Keratinocyte (primary cell): ENCODE results near the gene TAS2R40. TPM values are rescaled to one million over a fixed set of nuclear protein-coding genes. Genes with fewer than 3 reads are reported as not detected.

Source experiments
- DNase-seq: peaks from one replicate; pipeline ENCODE4 v3.0.0-alpha.2; 2011; ENCODE audit warnings: low read depth, missing footprints, low spot score
- FAIRE-seq: peaks from 2 replicates; lab custom pipeline; 2011; peaks lifted over from hg19 to GRCh38; lab: Jason Lieb, UNC
- H2AFZ ChIP-seq: 2 replicates; pipeline ENCODE4 v1.6.0; 2012; ENCODE audit warnings: low read length, control low read depth, inconsistent platforms; ENCODE audit not compliant: control insufficient read depth
- H3K27ac ChIP-seq: 2 replicates; pipeline ENCODE4 v1.5.1; 2011; ENCODE audit warnings: low read length; ENCODE audit not compliant: control insufficient read depth, insufficient read depth
- H3K27me3 ChIP-seq: 3 replicates; pipeline ENCODE4 v1.6.0; 2011; ENCODE audit warnings: low read length; ENCODE audit not compliant: control insufficient read depth, insufficient read depth; ENCODE audit errors: extremely low read depth
- H3K36me3 ChIP-seq, 2 experiments: 2 replicates in 1 of 2; 3 replicates in 1 of 2; pipeline ENCODE4 v1.5.1; 2011; ENCODE audit warnings: low read length in 2 of 2, mild to moderate bottlenecking in 1 of 2; ENCODE audit not compliant: control insufficient read depth in 2 of 2, insufficient read depth in 2 of 2; ENCODE audit errors: extremely low read depth in 1 of 2
- H3K4me1 ChIP-seq: 3 replicates; pipeline ENCODE4 v1.5.1; 2011; ENCODE audit warnings: low read length; ENCODE audit not compliant: control insufficient read depth, insufficient read depth; ENCODE audit errors: extremely low read depth
- H3K4me2 ChIP-seq: 3 replicates; pipeline ENCODE4 v1.6.0; 2011; ENCODE audit warnings: low read depth, low read length; ENCODE audit not compliant: control insufficient read depth, insufficient read depth; ENCODE audit errors: extremely low read depth
- H3K4me3 ChIP-seq, 3 experiments: fragments of 200-600 bp in 1 of 3; sonication (generic) in 1 of 3; 2 replicates in 2 of 3; 3 replicates in 1 of 3; pipeline ENCODE4 v1.5.1; 2011 to 2016; ENCODE audit warnings: low read length in 3 of 3, mild to moderate bottlenecking in 3 of 3, control low read depth in 2 of 3, inconsistent platforms in 1 of 3, low read depth in 1 of 3, mixed read lengths in 1 of 3, mixed run types in 1 of 3, moderate library complexity in 1 of 3; ENCODE audit not compliant: control insufficient read depth in 2 of 3, insufficient read depth in 2 of 3; ENCODE audit errors: extremely low read depth in 1 of 3
- H3K79me2 ChIP-seq: 2 replicates; pipeline ENCODE4 v1.6.0; 2012; ENCODE audit warnings: low read length; ENCODE audit not compliant: control insufficient read depth, insufficient read depth
- H3K9ac ChIP-seq: 3 replicates; pipeline ENCODE4 v1.6.0; 2011; ENCODE audit warnings: low read length; ENCODE audit not compliant: control insufficient read depth, insufficient read depth; ENCODE audit errors: extremely low read depth
- H3K9me1 ChIP-seq: 3 replicates; pipeline ENCODE4 v1.6.0; 2011; ENCODE audit warnings: low read length; ENCODE audit not compliant: control insufficient read depth, insufficient read depth; ENCODE audit errors: extremely low read depth
- H3K9me3 ChIP-seq: 2 replicates; pipeline ENCODE4 v1.5.1; 2012; ENCODE audit warnings: low read depth, low read length; ENCODE audit not compliant: control insufficient read depth
- H4K20me1 ChIP-seq: 3 replicates; pipeline ENCODE4 v1.6.0; 2011; ENCODE audit warnings: low read length; ENCODE audit not compliant: control insufficient read depth, insufficient read depth; ENCODE audit errors: extremely low read depth
- EZH2 ChIP-seq: IDR thresholded peaks from one replicate; pipeline ENCODE4 v1.6.1; 2012; ENCODE audit warnings: inconsistent platforms, mild to moderate bottlenecking, low read length, moderate library complexity
- dilution Hi-C: fragments of 300-500 bp; cut with MboI; formaldehyde crosslinking; loops from one replicate; pipeline ENCODE4 v1.7.0; 2020; ENCODE audit warnings: low sequenced_read_pairs; ENCODE audit not compliant: extremely low pct_ligation_motif_present
- polyA plus RNA-seq, 5 experiments: library from polyadenylated mRNA; depleted of rRNA in 3 of 5; stranded (reverse) in 3 of 5; stranded (forward) in 1 of 5; unstranded in 1 of 5; fragments of >200 nt; gene quantifications; 1 replicate in 1 of 5; 2 replicates in 3 of 5; 3 replicates in 1 of 5; pipeline versions ENCODE4 v1.2.1 to v1.2.3, GENCODE V29; 2011 to 2012; ENCODE audit warnings: missing spikeins in 2 of 5, low read depth in 1 of 5, low replicate concordance in 1 of 5
- TF ChIP-seq, protein P1 (sequence below), 3 experiments: IDR thresholded peaks in 1 of 3; conservative IDR thresholded peaks in 1 of 3; optimal IDR thresholded peaks in 1 of 3; 2 replicates in 2 of 3; 3 replicates in 1 of 3; pipeline versions ENCODE3 to v1.5.1; 2011; ENCODE audit warnings: low read length in 3 of 3, mild to moderate bottlenecking in 3 of 3, moderate library complexity in 2 of 3, control low read depth in 1 of 3, inconsistent platforms in 1 of 3; ENCODE audit not compliant: insufficient read depth in 2 of 3; ENCODE audit errors: extremely low read depth in 1 of 3

Gene TAS2R40
- polyA plus RNA-seq, 1 donor (not counting 4 experiments of a cell fraction or from before 2014, with no cell fraction given), result not detected

DNA sequence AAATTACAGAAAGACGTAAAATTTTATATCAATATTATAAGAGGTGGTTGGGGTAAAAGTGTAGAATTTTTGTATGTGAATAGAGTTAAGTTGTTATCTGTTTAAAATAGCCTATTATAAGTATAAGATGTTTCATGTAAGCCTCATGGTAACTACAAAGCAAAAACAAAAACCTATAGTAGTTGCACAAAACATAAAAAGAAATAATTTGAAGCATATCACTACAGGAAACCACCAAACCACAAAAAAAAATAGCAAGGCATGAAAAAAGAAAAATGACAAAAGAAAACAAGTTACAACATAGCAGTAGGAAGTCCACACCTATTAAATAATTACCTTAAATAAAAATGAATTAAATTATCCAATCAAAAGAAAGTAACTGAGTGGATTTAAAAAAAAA is 29.0 kb downstream of the TAS2R40 start:
- peaks cover 11% of the 10 kb centered on the region for H3K4me1 ChIP-seq
- no peaks in the 10 kb centered on the region for H3K9me1 ChIP-seq
- H3K36me3 ChIP-seq, result no peaks in the 10 kb centered on the region
- no peak for TF ChIP-seq EZH2
- TF ChIP-seq, protein P1, sequence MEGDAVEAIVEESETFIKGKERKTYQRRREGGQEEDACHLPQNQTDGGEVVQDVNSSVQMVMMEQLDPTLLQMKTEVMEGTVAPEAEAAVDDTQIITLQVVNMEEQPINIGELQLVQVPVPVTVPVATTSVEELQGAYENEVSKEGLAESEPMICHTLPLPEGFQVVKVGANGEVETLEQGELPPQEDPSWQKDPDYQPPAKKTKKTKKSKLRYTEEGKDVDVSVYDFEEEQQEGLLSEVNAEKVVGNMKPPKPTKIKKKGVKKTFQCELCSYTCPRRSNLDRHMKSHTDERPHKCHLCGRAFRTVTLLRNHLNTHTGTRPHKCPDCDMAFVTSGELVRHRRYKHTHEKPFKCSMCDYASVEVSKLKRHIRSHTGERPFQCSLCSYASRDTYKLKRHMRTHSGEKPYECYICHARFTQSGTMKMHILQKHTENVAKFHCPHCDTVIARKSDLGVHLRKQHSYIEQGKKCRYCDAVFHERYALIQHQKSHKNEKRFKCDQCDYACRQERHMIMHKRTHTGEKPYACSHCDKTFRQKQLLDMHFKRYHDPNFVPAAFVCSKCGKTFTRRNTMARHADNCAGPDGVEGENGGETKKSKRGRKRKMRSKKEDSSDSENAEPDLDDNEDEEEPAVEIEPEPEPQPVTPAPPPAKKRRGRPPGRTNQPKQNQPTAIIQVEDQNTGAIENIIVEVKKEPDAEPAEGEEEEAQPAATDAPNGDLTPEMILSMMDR (optimal IDR thresholded peaks at IDR 0.05 in 1 of 3, IDR thresholded peaks at IDR 0.05 in 1 of 3, conservative IDR thresholded peaks at IDR 0.05 in 1 of 3; ENCODE audit: extremely low read depth in 1 of 3, insufficient read depth in 2 of 3, low read length in 3 of 3), result no peak
- no peak for FAIRE-seq
- no peak overlapping the region for H3K4me3 ChIP-seq
- H3K9me3 ChIP-seq, result no peaks in the 10 kb centered on the region
- dilution Hi-C loops, result no loop called here
- H4K20me1 ChIP-seq, result no peaks in the 10 kb centered on the region
- no peak overlapping the region for H3K27ac ChIP-seq
- H3K4me2 ChIP-seq, result peak overlapping the region; percentile 41
- H3K9ac ChIP-seq, result no peak overlapping the region
- H3K79me2 ChIP-seq, result no peaks in the 10 kb centered on the region
- no peak for DNase-seq
- H3K27me3 ChIP-seq, result no peaks in the 10 kb centered on the region
- no peak overlapping the region for H2AFZ ChIP-seq

DNA sequence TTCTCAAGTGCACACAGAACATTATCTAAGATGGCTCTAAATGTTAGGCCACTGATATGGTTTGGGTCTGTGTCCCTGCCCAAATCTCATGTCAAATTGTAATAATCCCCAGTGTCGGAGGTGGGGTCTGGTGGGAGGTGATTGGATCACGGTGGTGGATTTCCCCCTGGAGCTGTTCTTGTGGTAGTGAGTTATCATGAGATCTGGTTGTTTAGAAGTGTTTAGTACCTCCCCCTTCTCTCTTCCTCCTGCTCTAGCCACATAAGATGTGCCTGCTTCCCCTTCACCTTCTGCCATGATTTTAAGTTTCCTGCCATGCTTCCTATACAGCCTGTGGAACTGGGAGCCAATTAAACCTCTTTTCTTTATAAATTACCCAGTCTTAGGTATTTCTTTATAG is 30.2 kb downstream of the TAS2R40 start:
- Histone ChIP-seq H3K4me2 (no peak overlapping the region), H3K4me1 (peaks cover 11% of the 10 kb centered on the region), H3K27ac (no peak overlapping the region), H3K9ac (no peak overlapping the region), H2AFZ (no peak overlapping the region), H3K9me1 (no peaks in the 10 kb centered on the region), H3K36me3 (no peaks in the 10 kb centered on the region), H3K4me3 (no peak overlapping the region), H3K27me3 (no peaks in the 10 kb centered on the region), H3K9me3 (no peaks in the 10 kb centered on the region), H3K79me2 (no peaks in the 10 kb centered on the region), H4K20me1 (no peaks in the 10 kb centered on the region)
- DNase-seq (no peak), FAIRE-seq (no peak)
- dilution Hi-C loops, result no loop called here
- TF ChIP-seq, protein P1 (optimal IDR thresholded peaks at IDR 0.05 in 1 of 3, IDR thresholded peaks at IDR 0.05 in 1 of 3, conservative IDR thresholded peaks at IDR 0.05 in 1 of 3; ENCODE audit: extremely low read depth in 1 of 3, insufficient read depth in 2 of 3, low read length in 3 of 3), result no peak
- no peak for TF ChIP-seq EZH2
